HepG2 (cell line): ENCODE results near the gene ACAP2. TPM values are rescaled to one million over a fixed set of nuclear protein-coding genes. Genes with fewer than 3 reads are reported as not detected.
A peak's percentile ranks its signal among the peaks of the same experiment; 100 is the strongest.

Experiments used
- FOXC1 ChIP-seq: sonication (generic); formaldehyde crosslinking; IDR thresholded peaks from 2 replicates; pipeline ENCODE4 v1.8.0; 2022; ENCODE audit warnings: mild to moderate bottlenecking, missing genetic modification reagents, borderline replicate concordance
- HNRNPLL ChIP-seq: fragments of 200-400 bp; formaldehyde crosslinking; IDR thresholded peaks from 2 replicates; pipeline ENCODE4 v1.6.1; 2017; ENCODE audit warnings: mild to moderate bottlenecking, low read depth, low read length; ENCODE audit not compliant: poor library complexity, severe bottlenecking
- KDM5B ChIP-seq: sonication (generic); formaldehyde crosslinking; IDR thresholded peaks from 2 replicates; pipeline ENCODE4 v1.4.0; 2020; ENCODE audit warnings: missing genetic modification reagents, mild to moderate bottlenecking, borderline replicate concordance
- RFX1 ChIP-seq: fragments of 450-650 bp; IDR thresholded peaks from 2 replicates; pipeline ENCODE4 v1.6.1; 2017
- SATB2 ChIP-seq: sonication (generic); formaldehyde crosslinking; IDR thresholded peaks from 2 replicates; pipeline ENCODE4 v1.5.0; 2020; ENCODE audit warnings: missing genetic modification reagents
- TEF ChIP-seq: sonication (generic); formaldehyde crosslinking; IDR thresholded peaks from 2 replicates; pipeline ENCODE4 v1.5.0; 2020; ENCODE audit warnings: missing genetic modification reagents
- TGIF2 ChIP-seq: IDR thresholded peaks from 2 replicates; pipeline ENCODE4 v1.6.1; 2016; ENCODE audit warnings: control low read depth, missing compliant biosample characterization
- ZBTB2 ChIP-seq: sonication (generic); formaldehyde crosslinking; IDR thresholded peaks from 2 replicates; pipeline ENCODE4 v1.8.0; 2022; ENCODE audit warnings: low read depth, missing genetic modification reagents
- ZBTB7A ChIP-seq: sonication (generic); formaldehyde crosslinking; IDR thresholded peaks from 2 replicates; pipeline ENCODE4 v1.8.0; 2022; ENCODE audit warnings: mild to moderate bottlenecking, missing genetic modification reagents
- ZKSCAN1 ChIP-seq: fragments of 150-350 bp; IDR thresholded peaks from 2 replicates; pipeline ENCODE4 v1.6.1; 2014; ENCODE audit warnings: low read length
- ZNF414 ChIP-seq: sonication (generic); formaldehyde crosslinking; IDR thresholded peaks from 2 replicates; pipeline ENCODE4 v1.5.0; 2020; ENCODE audit warnings: missing genetic modification reagents
- ZNF510 ChIP-seq: sonication (generic); formaldehyde crosslinking; IDR thresholded peaks from 2 replicates; pipeline ENCODE4 v1.4.0; 2020; ENCODE audit warnings: low read depth, mild to moderate bottlenecking, missing genetic modification reagents
- ZNF670 ChIP-seq: sonication (generic); formaldehyde crosslinking; IDR thresholded peaks from 2 replicates; pipeline ENCODE4 v1.8.0; 2022; ENCODE audit warnings: mild to moderate bottlenecking, missing genetic modification reagents, borderline replicate concordance
- ZNF737 ChIP-seq: sonication (generic); formaldehyde crosslinking; IDR thresholded peaks from 2 replicates; pipeline ENCODE4 v1.5.0; 2020; ENCODE audit warnings: missing genetic modification reagents, mild to moderate bottlenecking, borderline replicate concordance
- ZSCAN30 ChIP-seq: sonication (generic); formaldehyde crosslinking; IDR thresholded peaks from 2 replicates; pipeline ENCODE4 v1.5.0; 2020; ENCODE audit warnings: mild to moderate bottlenecking, missing genetic modification reagents
- ZSCAN31 ChIP-seq: sonication (generic); formaldehyde crosslinking; IDR thresholded peaks from 2 replicates; pipeline ENCODE4 v1.5.0; 2020; ENCODE audit warnings: low read depth, mild to moderate bottlenecking, missing genetic modification reagents
- polyA plus RNA-seq, 8 experiments: library from polyadenylated mRNA; depleted of rRNA in 3 of 8; stranded (reverse) in 7 of 8; unstranded in 1 of 8; fragments of >200 nt; fragmentation: Illumina TruSeq in 4 of 8; extraction: Trizol in 4 of 8; gene quantifications; 2 replicates each; pipeline versions ENCODE4 v1.2.1 to v1.2.3, GENCODE V29; 2011 to 2016; ENCODE audit warnings: low read depth in 4 of 8, missing spikeins in 1 of 8, mixed read lengths in 1 of 8; ENCODE audit not compliant: insufficient read depth in 1 of 8
- total RNA-seq, 5 experiments: library from RNA; depleted of rRNA; stranded (reverse); fragments of >200 nt; fragmentation: Illumina TruSeq; extraction: Trizol; gene quantifications; 2 replicates each; pipeline ENCODE4 v1.2.3, GENCODE V29; 2016; ENCODE audit warnings: low read depth in 1 of 5
- TF ChIP-seq, protein P1 (sequence below): sonication (generic); formaldehyde crosslinking; IDR thresholded peaks from 2 replicates; pipeline ENCODE4 v1.4.0; 2020; ENCODE audit warnings: low read depth, missing genetic modification reagents
- TF ChIP-seq, protein P2 (sequence below): sonication (generic); formaldehyde crosslinking; IDR thresholded peaks from 2 replicates; pipeline ENCODE4 v1.5.1; 2020; ENCODE audit warnings: missing genetic modification reagents, mild to moderate bottlenecking, borderline replicate concordance
- TF ChIP-seq, protein P3 (sequence below): sonication (generic); formaldehyde crosslinking; conservative IDR thresholded peaks from 2 replicates; pipeline ENCODE4 v1.8.0; 2022; ENCODE audit warnings: low read depth, missing genetic modification reagents

The ACAP2 gene
- total and polyA plus RNA-seq, 2 of the 13 experiments (the other 11 are each of a cell fraction or from before 2014, with no cell fraction given): 7.3 to 23.9 TPM

DNA sequence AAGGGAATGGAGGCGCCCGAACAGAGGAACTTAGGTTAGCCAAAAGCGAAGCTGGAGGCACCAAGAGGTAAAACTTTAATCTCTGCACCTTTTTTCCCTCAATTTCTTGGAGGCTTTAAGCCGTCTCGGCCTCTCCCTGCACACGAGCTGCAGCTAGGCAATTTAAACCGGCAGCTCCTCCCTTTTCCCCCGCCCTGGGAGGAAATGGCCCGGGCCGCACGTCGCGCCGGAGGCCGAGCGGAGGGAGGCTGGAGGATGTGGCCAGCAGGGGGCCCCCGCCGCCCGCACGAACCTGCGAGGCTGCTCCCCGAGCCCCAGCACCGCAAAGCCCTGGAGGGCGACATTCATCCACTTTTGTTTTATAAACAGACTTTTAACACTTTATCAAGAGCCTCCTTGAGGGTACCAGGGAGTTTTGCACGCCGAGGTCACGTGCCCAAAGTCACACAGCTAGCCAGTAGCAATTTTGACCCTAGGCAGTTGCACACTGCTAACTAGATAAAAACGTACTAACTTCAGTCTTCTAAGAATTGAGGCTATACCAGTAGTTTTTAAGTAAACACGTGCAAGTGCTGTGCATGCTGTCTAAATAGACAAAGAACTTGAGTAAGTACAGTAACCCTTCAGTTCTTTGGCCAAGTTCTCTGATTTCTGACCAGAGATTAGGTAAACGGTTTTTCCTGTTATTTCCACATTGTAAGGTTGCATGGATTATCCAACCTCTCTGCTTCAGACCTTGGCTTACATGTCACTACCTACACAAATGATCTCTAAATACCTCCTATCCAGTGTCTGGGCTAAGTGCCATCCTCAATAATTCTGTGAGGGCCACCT, 171.2 kb downstream of the ACAP2 start (continued):
- TF ChIP-seq ZNF414 (CRISPR knock-in tag): peak; percentile 48; the same call in 1 of the 2 replicates
- TF ChIP-seq ZNF670 (CRISPR knock-in tag): no peak
- TF ChIP-seq RFX1: no peak
- TF ChIP-seq TGIF2 (CRISPR knock-in tag): no peak
- TF ChIP-seq ZSCAN30 (CRISPR knock-in tag): no peak
- no peak for TF ChIP-seq FOXC1 (CRISPR knock-in tag)
- no peak for TF ChIP-seq ZBTB2 (CRISPR knock-in tag)
- no peak for TF ChIP-seq ZNF737 (CRISPR knock-in tag)
- peak; percentile 63 for TF ChIP-seq KDM5B (CRISPR knock-in tag)
- no peak for TF ChIP-seq TEF
- TF ChIP-seq, protein P1, sequence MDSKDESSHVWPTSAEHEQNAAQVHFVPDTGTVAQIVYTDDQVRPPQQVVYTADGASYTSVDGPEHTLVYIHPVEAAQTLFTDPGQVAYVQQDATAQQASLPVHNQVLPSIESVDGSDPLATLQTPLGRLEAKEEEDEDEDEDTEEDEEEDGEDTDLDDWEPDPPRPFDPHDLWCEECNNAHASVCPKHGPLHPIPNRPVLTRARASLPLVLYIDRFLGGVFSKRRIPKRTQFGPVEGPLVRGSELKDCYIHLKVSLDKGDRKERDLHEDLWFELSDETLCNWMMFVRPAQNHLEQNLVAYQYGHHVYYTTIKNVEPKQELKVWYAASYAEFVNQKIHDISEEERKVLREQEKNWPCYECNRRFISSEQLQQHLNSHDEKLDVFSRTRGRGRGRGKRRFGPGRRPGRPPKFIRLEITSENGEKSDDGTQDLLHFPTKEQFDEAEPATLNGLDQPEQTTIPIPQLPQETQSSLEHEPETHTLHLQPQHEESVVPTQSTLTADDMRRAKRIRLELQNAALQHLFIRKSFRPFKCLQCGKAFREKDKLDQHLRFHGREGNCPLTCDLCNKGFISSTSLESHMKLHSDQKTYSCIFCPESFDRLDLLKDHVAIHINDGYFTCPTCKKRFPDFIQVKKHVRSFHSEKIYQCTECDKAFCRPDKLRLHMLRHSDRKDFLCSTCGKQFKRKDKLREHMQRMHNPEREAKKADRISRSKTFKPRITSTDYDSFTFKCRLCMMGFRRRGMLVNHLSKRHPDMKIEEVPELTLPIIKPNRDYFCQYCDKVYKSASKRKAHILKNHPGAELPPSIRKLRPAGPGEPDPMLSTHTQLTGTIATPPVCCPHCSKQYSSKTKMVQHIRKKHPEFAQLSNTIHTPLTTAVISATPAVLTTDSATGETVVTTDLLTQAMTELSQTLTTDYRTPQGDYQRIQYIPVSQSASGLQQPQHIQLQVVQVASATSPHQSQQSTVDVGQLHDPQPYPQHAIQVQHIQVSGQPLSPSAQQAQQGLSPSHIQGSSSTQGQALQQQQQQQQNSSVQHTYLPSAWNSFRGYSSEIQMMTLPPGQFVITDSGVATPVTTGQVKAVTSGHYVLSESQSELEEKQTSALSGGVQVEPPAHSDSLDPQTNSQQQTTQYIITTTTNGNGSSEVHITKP: peak; percentile 91
- TF ChIP-seq, protein P2, sequence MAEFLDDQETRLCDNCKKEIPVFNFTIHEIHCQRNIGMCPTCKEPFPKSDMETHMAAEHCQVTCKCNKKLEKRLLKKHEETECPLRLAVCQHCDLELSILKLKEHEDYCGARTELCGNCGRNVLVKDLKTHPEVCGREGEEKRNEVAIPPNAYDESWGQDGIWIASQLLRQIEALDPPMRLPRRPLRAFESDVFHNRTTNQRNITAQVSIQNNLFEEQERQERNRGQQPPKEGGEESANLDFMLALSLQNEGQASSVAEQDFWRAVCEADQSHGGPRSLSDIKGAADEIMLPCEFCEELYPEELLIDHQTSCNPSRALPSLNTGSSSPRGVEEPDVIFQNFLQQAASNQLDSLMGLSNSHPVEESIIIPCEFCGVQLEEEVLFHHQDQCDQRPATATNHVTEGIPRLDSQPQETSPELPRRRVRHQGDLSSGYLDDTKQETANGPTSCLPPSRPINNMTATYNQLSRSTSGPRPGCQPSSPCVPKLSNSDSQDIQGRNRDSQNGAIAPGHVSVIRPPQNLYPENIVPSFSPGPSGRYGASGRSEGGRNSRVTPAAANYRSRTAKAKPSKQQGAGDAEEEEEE: no peak; the same call in 1 of the 2 replicates
- TF ChIP-seq ZSCAN31 (CRISPR knock-in tag): no peak
- TF ChIP-seq, protein P3, sequence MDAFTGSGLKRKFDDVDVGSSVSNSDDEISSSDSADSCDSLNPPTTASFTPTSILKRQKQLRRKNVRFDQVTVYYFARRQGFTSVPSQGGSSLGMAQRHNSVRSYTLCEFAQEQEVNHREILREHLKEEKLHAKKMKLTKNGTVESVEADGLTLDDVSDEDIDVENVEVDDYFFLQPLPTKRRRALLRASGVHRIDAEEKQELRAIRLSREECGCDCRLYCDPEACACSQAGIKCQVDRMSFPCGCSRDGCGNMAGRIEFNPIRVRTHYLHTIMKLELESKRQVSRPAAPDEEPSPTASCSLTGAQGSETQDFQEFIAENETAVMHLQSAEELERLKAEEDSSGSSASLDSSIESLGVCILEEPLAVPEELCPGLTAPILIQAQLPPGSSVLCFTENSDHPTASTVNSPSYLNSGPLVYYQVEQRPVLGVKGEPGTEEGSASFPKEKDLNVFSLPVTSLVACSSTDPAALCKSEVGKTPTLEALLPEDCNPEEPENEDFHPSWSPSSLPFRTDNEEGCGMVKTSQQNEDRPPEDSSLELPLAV: no peak
- TF ChIP-seq HNRNPLL: peak; percentile 75
- no peak for TF ChIP-seq ZKSCAN1
- no peak; the same call in 1 of the 2 replicates for TF ChIP-seq ZNF510
- TF ChIP-seq SATB2 (CRISPR knock-in tag): no peak
- TF ChIP-seq ZBTB7A (CRISPR knock-in tag): 0 out of 2 replicates have a peak, but pooled peaks have one; percentile 8
